ENCODE data around the gene NAP1L4. TPM values are rescaled to one million over a fixed set of nuclear protein-coding genes. Genes with fewer than 3 reads are reported as not detected.
"Not testable (repeated sequence)": the region's sequence is repeated elsewhere in the genome, so short reads cannot be mapped to it uniquely, and the experiment has no call there.

The NAP1L4 gene
- total RNA-seq, 1 donor from 2014 or later: 273 TPM

DNA sequence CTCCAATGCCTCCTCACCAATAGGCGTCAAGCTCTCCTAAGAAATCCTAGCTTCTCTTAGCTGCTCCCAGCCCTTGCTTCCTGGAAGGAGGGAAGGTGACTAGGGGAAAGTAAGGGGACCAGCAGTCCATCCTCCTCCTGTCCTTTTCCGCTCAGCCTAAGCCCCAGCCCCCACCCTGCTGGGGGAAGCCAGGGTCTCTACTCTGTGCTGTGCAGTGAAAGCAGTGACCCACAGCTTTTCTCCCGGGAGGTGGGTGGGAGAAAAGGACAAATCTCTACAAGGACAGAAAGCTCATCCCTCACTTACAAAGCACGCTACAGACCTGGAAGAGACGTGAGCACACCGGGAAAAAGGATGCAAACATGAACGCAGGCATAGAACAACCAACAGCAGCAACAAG, 32.0 kb downstream of the NAP1L4 start:
- no peak for DNase-seq (ENCODE audit: low read depth)

DNA sequence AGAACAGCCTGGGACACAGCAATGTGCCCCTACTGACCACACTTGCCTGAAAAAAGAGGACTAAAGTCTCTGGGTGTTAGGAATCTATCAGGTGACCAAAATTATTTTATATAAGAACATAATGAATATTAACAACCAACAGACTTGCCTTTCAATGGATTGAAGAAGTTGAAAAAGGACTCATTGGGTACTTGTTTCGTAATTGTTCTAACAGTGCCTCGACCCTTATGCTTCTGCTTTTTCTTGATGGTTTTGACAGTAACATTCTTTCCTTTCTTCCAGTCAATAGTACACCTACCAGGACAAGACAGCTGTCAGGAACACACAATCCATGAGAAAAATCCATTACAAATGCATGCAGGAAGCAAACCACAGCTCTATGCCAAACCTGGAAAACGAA, 33.9 kb downstream of the NAP1L4 start:
- DNase-seq (ENCODE audit: low read depth): no peak

DNA sequence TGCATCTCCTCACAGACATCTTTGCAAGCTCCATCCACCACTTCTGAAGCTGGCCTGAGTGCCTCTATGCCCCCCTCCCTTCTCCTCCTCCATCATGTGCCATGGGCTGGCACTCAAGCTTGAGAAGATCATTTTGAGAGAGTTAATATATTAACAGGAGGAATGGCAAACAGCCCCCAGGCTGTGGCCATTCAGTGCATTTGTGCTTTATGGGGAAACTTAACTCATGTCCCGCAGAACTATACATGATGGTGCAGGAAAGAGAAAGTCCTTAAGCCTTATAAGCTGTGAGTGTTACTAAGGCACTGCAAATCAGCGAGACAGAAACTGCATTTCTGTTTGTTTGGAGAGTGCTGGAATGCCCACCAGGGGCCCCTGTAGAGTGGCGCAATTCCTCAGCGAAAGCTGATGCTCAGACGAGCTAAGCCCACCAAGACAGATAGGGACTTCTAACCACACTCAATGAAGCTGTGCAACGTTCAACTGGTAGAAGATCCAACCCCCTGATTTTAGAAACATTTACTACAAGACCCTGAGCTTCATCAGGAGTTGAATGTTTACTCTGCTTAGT, 36.1 kb downstream of the NAP1L4 start:
- DNase-seq (ENCODE audit: low read depth): peak; percentile 82

DNA sequence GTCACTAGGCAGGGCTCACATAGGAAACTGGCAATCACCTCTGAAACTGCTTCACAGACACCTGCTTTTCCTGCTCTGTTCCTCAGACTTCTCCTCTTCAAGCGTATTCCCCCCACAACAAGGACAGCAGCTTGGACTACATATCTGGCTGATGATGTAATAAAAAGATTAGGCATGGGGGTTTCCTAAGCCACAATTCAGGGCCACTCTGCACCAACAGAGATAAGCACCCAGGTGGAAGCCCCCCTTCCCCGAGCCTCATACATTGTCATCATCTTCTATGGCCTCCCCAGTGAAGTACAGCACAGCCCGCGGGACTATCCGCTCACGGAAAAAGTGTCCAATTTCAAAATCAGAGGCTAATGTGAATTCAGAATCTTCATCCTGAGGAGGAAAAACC, 37.9 kb downstream of the NAP1L4 start:
- DNase-seq (ENCODE audit: low read depth): no peak

DNA sequence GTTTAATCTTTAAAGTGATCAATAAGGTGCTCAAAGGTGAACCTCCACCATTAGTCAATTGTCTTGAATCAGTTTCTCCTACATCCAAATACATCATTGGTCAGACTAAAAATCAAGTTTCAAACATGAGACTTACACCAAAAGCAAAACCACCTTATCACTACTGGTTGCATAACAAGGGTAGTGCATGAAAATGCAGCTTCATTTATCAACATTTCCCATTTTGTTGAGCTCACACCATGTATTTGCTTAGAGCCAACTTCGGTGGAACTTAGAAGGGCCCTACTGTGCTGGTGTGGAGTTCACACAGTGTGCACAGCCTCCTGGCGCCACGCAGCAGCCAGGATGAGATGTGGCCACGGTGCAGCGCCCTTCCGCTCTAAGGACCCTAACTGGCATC, 39.8 kb downstream of the NAP1L4 start:
- no peak for DNase-seq (ENCODE audit: low read depth)

DNA sequence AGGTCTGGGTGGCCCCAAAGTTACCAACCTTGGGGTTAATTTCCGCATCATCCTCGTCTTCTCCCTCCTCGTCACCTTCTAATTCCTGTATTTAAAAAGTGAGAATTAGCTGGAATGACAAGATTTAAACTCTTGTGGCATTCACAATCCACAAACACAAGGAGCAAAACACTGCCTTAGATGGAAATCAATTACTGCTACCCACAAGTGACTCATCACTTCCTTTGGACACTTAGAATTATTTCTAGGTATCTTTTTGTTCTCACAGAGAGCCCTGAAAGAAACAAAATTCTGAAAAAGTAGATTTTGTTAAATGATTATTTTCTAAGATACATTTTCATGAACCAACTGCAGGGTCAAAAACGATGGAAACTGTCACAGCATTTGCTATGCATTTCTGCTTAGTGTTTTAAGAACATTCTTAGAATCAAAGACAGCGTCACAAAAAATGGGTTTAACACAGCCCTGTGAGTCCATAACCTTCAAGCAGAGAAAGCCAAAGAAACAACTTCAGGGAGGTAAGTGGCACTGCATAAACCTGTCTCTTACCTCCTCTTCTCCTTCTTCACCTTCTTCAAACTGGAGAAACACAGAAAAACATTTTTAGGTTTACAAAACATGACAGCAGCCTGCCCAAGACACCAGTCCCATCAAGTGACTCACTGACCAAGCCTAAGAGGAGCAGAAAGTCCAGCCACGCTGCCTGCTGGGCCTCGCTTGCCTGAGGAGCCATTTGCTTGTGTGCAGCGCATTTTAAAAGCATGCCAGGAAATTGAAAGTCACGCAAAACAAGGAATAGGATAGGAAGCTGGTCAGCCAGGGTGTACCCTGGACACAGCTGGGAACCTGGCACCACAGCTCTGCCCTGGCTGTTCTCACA, 40.7 kb downstream of the NAP1L4 start:
- peak; percentile 82 for DNase-seq (ENCODE audit: low read depth)

DNA sequence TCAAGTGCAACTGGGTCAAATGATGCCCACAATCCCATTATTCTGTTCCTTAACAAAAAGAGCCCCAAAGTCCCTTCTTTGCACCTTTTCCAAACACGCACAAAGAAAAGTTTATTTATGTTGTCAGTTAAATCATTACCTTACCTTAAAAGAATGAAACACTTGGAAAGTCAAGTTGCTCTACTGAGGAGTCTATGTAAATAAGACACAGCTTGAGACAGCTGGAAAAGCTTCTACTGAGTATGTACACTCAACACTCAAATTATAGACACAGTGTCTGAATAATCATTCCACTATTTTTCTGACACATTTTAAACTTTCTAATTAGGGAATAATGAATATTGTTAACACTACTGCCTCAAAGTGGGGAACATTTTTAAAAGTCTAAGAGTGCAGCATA, 41.3 kb downstream of the NAP1L4 start:
- no peak for DNase-seq (ENCODE audit: low read depth)

DNA sequence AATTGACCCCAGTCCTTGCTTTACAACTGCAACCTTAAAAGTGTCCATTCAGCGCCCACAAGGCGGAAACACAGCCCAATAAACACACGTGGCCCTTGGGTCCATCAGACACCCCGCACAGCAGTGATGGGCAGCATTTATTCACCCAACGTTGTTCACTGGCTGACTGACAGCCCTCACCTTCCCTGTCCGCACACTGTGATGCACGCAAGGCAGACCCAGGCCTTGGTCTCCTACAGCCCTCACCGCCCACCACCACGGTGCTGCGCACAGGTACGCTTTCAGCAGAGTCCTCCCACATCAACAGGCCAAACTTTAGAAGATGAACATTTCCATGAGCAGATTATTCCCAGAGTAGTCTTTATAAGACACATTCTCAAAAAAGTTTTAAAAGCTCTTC, 42.2 kb downstream of the NAP1L4 start:
- no peak for DNase-seq (ENCODE audit: low read depth)

DNA sequence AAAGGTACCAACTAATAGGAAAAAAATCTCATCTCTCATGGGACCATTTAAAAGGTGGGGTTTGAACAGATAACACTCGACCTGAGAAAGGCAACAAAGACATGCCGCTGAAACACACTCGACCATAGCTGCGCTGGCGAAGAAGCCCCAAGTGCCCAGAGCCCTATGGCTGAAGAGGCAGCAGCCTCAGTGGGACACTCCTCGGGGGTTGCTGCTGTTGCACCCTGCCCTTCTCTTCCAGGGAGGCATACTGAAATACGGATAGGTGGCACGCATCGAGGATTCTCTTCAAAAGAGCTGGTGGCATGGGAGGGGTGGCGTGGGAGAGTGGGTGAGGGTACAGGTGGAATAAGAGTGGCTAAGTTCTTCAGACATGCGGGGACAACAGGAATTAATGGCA, 44.4 kb downstream of the NAP1L4 start:
- no peak for DNase-seq (ENCODE audit: low read depth)

DNA sequence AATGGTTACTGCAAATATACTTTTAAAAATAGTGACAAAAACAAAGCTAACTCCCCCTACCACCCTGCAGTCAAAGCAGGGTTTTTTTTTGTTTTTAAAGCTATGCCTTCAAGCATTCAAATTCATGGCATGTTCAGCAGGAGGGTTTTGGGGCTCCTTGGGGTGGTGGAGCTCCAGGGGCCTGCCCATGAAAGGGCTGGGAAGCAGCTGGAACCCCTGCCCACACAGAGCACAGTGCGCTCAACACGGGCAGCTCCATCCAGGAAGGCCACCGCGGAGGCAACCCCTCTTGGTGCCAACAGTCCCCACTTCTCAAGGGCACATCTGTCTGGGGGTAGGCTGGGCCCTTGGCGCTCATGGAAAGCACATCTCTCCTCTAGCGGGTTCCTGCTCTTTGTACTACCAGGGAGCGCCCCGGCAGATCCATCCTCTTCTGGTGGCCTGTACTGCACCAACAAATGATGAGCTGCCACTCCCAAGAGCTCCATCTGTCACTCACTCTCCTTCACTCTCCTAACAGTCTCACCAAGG, 46.3 kb downstream of the NAP1L4 start:
- DNase-seq (ENCODE audit: low read depth): no peak

DNA sequence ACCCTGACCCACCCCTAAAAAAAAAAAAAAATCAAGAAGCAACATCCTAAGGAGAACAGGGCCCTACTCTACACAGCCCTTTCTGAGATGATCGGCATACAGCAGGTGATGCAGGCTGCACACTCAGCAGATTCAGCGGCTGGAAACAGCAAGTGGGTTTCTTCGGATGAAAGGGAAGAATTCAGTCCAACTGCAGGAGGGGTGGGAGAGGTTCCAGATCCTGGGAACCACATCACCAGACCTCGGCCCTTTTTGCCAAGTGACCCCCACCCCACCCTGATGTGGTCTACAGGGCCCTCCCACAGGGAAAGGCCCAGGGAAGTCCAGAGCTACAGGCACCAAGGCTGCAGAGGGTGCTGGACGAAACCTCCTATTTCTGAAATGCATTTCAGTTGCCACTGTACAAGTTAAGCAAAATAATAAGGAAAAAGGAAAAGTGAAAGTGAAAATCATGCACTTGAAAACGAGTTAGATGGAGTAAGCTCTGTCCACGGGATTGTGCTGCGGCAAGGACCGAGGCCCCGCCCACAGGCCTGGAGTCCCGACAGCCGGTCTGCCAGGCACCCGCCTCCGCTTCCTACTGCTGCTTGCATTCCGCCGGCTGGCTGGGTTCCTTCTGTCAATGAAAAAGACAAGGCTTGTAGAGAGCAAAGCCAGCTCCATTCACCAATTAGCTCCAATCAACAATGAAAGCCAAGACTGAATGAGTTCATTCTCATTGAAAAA, 46.9 kb downstream of the NAP1L4 start:
- peak; percentile 76 for DNase-seq (ENCODE audit: low read depth)

DNA sequence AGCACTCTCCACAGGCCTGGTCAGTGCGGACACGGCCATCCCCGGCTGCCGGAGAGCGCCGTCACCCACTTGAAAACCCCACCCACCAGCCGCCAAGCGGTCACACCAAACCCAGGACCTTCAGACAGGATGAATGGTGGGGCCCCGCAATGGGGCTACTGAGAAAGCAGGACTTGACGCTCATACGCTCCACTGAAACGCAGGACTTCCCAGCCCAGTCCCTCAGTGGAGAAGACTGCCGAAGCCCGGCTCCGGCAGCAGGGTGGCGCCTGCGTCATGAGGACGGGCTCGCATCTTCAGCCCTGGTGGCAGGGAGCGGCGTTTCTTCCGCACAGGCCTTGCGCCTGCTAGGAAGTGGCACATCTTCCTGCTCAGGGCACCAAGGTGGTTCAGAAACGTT, 47.6 kb downstream of the NAP1L4 start:
- no peak for DNase-seq (ENCODE audit: low read depth)

DNA sequence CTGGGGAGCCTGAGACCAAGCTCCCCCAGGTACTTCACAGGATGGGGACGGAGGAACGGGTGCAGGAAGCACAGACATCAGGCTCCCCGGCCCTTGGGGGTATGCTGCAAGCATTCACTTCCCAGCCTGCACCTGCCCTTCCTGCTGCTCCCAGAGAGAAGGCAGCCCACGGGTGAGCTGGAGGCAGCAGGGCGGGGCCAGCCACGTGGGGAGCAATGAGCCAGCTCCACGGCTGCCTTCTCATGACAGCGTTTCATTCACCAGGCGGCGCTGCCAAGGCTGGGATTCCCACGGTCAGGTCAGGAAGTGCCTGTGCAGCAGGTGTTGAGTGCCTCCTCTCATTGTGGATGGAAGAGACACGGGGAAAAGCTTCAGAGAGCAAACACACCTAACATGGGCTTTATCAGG, 48.4 kb downstream of the NAP1L4 start:
- no peak for DNase-seq (ENCODE audit: low read depth)

DNA sequence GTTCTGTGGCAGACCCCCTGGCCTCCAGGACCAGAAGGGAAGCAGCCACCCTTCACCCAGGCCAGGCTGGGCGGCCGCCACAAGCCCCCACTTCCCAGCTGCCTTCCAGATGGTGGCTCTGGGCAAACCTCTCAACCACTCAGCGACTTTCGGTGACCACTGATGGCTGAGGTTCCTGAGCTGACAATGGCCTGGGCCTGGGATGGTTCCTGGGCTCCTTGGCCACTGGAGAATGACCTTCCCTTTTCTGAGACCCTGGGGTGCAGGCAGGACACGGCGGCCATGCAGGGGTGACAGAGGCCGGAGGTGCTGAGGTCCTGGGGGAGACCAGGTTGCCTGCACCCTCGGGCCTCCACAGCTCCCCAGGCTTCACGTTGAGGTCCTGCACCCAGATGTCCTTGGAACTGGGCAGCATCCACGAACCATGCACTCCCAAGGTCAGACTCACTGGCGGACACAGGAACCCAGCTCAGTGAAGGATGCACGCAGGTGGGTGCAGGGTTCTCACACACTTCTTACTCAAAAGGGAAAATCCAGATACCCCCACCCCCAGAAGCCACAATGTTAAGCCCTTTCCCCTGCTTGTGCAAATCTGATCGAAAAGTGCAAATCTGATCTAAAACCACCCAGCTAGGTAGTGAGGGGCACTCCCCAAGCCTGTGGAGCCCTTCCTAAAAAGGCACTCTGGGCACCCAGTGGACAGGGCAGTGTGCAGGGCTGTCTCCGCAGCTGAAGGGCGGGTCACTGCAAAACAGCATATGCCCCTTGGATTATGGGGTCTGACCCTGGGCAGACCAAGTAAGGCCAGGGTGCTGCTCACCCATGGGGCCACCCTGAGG, 49.0 kb downstream of the NAP1L4 start:
- no peak for DNase-seq (ENCODE audit: low read depth)

DNA sequence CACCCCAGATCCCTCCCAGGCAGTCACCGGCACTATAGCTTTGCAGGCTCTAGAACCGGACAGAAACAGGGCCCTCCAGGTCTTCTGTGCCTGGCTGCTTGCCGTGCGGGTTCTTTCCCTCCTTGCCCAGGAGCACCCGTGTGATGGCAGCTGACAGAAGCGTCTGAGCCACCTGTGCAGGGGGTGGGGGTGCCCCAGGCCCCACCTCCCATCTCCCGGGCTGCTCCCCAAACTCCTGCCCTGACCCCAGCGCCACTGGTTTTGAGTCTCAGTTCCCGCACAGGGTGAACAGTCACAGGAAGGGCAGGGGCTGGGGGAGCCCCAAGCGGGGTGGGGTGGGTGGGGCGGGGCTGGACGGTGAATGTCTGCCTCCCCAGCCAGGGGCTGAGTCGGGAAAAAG, 49.7 kb downstream of the NAP1L4 start:
- no peak for DNase-seq (ENCODE audit: low read depth)

DNA sequence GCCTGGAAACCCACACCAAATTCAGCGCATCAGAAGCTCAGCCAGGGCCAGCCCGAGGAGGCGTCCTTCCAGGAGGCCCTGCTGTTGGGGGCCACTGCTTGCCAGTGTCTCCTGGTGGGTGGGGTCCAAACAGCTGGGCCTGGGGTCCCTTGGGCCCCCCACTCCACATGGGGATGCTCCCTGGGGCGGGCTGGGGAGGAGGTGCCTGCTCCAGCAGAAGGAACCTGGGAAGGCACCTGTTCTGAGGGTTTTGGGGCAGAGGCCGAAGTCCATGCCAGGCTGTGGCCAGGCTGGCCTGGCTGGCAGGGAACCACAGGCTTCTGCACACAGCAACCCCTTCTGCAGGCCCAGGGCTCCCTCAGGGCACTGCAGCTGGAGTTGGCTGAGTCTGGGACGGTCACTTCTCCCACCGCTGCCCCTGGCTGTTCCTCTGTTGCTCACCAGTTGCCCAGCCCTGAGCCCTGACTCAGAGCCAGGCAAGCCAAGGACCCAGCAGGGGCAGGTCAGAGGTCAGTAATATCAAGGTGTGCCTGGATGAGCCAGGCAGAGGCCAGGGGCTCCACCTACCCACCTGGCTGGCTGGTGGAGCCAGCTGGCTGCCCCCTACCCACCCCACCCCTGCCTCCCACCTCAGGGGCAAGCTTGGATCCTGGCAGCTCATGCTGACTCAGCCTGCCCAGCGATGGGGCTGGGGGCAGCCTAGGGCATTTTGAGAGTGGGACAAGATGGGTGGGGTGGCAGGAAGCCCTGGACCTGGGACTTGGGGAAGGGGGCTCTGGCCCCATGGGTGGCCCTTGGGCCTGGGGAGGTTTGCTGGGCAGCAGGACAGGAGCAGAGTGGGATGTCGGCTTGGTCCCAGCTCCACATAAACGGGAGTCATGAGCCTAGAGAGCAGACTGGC, 51.0 kb downstream of the NAP1L4 start:
- DNase-seq (ENCODE audit: low read depth): peak; percentile 69

DNA sequence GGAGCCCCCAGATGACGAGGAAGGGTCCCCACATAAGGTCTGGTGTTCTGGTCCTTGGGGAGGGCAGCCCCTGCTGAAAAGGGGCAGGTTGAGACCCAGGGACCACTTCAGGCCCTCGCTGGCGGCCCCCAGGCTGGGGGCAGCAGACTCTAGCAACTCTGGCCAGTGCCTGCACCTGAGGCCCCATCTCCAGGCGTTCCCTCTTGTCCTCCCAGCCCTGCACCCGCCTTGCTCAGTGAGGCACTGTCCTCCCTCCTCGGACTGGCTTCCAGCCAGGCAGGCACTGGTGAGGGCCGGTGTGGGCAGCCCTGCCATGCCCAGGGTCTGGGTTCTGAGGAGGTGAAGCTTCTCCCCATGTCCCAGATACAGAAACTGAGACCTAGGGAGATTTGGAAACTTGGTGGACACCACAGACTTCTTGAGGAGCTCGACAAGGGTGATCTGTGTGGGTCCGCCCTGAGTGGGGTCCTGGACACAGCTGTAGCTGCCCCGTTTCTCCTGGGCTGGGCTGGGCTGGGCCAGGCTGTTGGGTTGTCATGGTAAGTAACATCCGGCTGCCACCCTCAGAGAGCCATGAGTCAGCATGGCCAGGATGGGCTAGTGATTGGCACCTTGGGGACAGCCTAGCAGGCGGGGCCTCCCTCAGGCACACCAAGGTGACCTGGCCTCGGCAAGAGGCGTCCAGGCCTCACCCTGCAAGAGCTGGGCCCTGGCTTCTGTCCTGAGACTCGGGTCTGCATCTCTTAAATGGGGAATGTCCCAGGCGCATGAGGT, 51.8 kb downstream of the NAP1L4 start:
- peak; percentile 65 for DNase-seq (ENCODE audit: low read depth)

DNA sequence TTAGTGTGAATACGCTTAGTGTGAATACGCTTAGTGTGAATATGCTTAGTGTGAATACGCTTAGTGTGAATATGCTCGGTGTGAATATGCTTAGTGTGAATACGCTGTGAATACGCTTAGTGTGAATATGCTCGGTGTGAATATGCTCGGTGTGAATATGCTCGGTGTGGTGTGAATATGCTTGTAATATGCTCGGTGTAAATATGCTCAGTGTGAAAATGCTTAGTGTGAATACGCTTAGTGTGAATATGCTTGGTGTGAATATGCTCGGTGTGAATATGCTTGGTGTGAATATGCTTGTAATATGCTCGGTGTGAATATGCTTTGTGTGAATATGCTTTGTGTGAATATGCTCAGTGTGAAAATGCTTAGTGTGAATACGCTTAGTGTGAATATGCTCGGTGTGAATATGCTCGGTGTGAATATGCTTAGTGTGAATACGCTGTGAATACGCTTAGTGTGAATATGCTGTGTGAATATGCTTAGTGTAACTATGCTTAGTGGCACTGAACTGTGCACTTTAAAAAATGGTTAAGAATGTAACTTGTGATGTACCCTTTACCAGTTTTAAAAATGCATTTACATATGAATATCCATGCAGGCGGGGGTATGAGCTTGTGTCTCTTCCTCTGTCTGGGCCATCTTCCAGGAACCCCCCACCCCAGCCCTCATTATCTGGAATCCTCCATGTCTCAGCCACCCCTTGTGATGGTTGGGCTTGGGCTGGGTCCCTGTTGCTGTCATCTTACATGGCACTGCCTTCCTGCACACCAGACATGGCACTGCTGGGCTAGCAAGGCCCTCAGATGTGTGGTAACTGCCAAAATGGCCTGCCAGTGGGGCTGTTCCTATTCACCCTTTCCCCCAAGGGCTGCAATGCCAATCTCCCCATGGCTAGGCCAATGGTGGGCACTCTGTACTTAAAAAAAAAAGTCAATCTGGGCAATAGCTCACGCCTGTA, 53.4 kb downstream of the NAP1L4 start:
- DNase-seq (ENCODE audit: low read depth): not testable (repeated sequence)
